ENCODE measurements around the gene PTPRF. TPM values are rescaled to one million over a fixed set of nuclear protein-coding genes. Genes with fewer than 3 reads are reported as not detected.

Gene PTPRF
- polyA plus RNA-seq, 3 donors, result not detected

- Histone ChIP-seq H2AFZ (ENCODE audit: insufficient read depth, low read depth, low read length, poor library complexity, severe bottlenecking) (no peak overlapping the region), H3K36me3 (replicated peaks in 1 of 2; ENCODE audit: control insufficient read depth in 1 of 2, insufficient read depth in 2 of 2, low read length in 2 of 2) (no peaks in the 10 kb centered on the region), H3K4me3 (replicated peaks in 1 of 3; ENCODE audit: low read depth in 2 of 3, low read length in 3 of 3) (no peak overlapping the region), H3K9me3 (replicated peaks in 1 of 2; ENCODE audit: control insufficient read depth in 1 of 2, insufficient read depth in 1 of 2, low read length in 2 of 2) (no peaks in the 10 kb centered on the region), H3K27ac (ENCODE audit: low read depth in 1 of 2, low read length in 2 of 2) (no peak overlapping the region), H3K4me1 (ENCODE audit: control insufficient read depth in 1 of 2, insufficient read depth in 2 of 2, low read length in 2 of 2) (no peaks in the 10 kb centered on the region), H3K79me2 (ENCODE audit: insufficient read depth, low read length) (no peaks in the 10 kb centered on the region), H3K27me3 (ENCODE audit: control insufficient read depth in 2 of 2, insufficient read depth in 2 of 2, low read length in 2 of 2) (no peaks in the 10 kb centered on the region), H3K4me2 (replicated peaks; ENCODE audit: extremely low read depth, low read length, poor library complexity, severe bottlenecking) (no peak overlapping the region), H3K9ac (ENCODE audit: insufficient read depth, low read length, poor library complexity, severe bottlenecking) (no peak overlapping the region), H4K20me1 (ENCODE audit: insufficient read depth, low read length) (no peaks in the 10 kb centered on the region)
- Mint-ChIP-seq H3K27me3 (ENCODE audit: low read depth in 3 of 3) (peaks cover 0 to 5% (median 4%) of the 10 kb centered on the region in 3 donors), H3K4me3 (no peak overlapping the region), H3K4me1 (no peaks in the 10 kb centered on the region), H3K27ac (no peak overlapping the region), H3K36me3 (no peaks in the 10 kb centered on the region), H3K9me3 (peaks cover 0 to 1% (median 0%) of the 10 kb centered on the region in 7 donors)
- TF ChIP-seq CTCF (IDR thresholded peaks at IDR 0.05), result no peak
- intact Hi-C loops (cut with micrococcal nuclease), result no loop called here
- no peak for DNase-seq
- 96% methylated on average over 2 of the region's 5 CpGs for WGBS (ENCODE audit: insufficient coverage)
Observed at GRCh38 chr1:43617011-43617410, 86.3 kb downstream of the PTPRF start.

- Mint-ChIP-seq H3K27ac (no peak overlapping the region), H3K36me3 (no peaks in the 10 kb centered on the region), H3K27me3 (ENCODE audit: low read depth in 3 of 3) (peaks cover 0 to 4% (median 4%) of the 10 kb centered on the region in 3 donors), H3K4me3 (no peak overlapping the region), H3K9me3 (peaks cover 0 to 1% (median 0%) of the 10 kb centered on the region in 7 donors), H3K4me1 (no peaks in the 10 kb centered on the region)
- no peak overlapping the region for H3K9ac ChIP-seq (ENCODE audit: insufficient read depth, low read length, poor library complexity, severe bottlenecking)
- H2AFZ ChIP-seq (ENCODE audit: insufficient read depth, low read depth, low read length, poor library complexity, severe bottlenecking), result no peak overlapping the region
- no peaks in the 10 kb centered on the region for H3K27me3 ChIP-seq (ENCODE audit: control insufficient read depth in 2 of 2, insufficient read depth in 2 of 2, low read length in 2 of 2)
- no peak overlapping the region for H3K4me3 ChIP-seq (replicated peaks in 1 of 3; ENCODE audit: low read depth in 2 of 3, low read length in 3 of 3)
- no peak for DNase-seq
- H3K27ac ChIP-seq (ENCODE audit: low read depth in 1 of 2, low read length in 2 of 2), result no peak overlapping the region
- no peaks in the 10 kb centered on the region for H4K20me1 ChIP-seq (ENCODE audit: insufficient read depth, low read length)
- WGBS (ENCODE audit: insufficient coverage), result 93% methylated on average over 10 of the region's 14 CpGs
- H3K9me3 ChIP-seq (replicated peaks in 1 of 2; ENCODE audit: control insufficient read depth in 1 of 2, insufficient read depth in 1 of 2, low read length in 2 of 2), result no peaks in the 10 kb centered on the region
- intact Hi-C loops (cut with micrococcal nuclease), result no loop called here
- no peak overlapping the region for H3K4me2 ChIP-seq (replicated peaks; ENCODE audit: extremely low read depth, low read length, poor library complexity, severe bottlenecking)
- H3K4me1 ChIP-seq (ENCODE audit: control insufficient read depth in 1 of 2, insufficient read depth in 2 of 2, low read length in 2 of 2), result no peaks in the 10 kb centered on the region
- H3K79me2 ChIP-seq (ENCODE audit: insufficient read depth, low read length), result no peaks in the 10 kb centered on the region
- H3K36me3 ChIP-seq (replicated peaks in 1 of 2; ENCODE audit: control insufficient read depth in 1 of 2, insufficient read depth in 2 of 2, low read length in 2 of 2), result no peaks in the 10 kb centered on the region
- TF ChIP-seq CTCF (IDR thresholded peaks at IDR 0.05), result no peak
Observed at GRCh38 chr1:43617668-43618067, 87.0 kb downstream of the PTPRF start.
